Activated gamma-delta T cell treated with Interleukin-2 at 50 U/mL for 16 hours (primary cell): ENCODE data around the gene HSD17B1.
A peak's percentile ranks its signal among the peaks of the same experiment; 100 is the strongest.
"Not testable (repeated sequence)": the region's sequence is repeated elsewhere in the genome, so short reads cannot be mapped to it uniquely, and the experiment has no call there.

Source experiments
- DNase-seq: peaks from one replicate; pipeline ENCODE4 v3.0.0-alpha.2; 2020

HSD17B1 gene

GRCh38 chr17:42526031-42526444 is 26.7 kb upstream of the HSD17B1 start:
- DNase-seq: no peak

GRCh38 chr17:42527932-42528331 is 24.8 kb upstream of the HSD17B1 start:
- DNase-seq: no peak

- DNase-seq: no peak
Observed at GRCh38 chr17:42529061-42529460, 23.7 kb upstream of the HSD17B1 start.

GRCh38 chr17:42530952-42531454 is 21.7 kb upstream of the HSD17B1 start:
- DNase-seq: no peak

- DNase-seq: peak; percentile 41
Observed at GRCh38 chr17:42531455-42532354, 21.0 kb upstream of the HSD17B1 start.

GRCh38 chr17:42535155-42536047 is 17.3 kb upstream of the HSD17B1 start:
- no peak for DNase-seq

- DNase-seq: peak; percentile 81
Observed at GRCh38 chr17:42536048-42536371, 16.7 kb upstream of the HSD17B1 start, which contains the start of gene NAGLU. Gene NAGLU, plus strand, starts transcription at chr17:42536241. Its CDS starts 32 bp downstream, at chr17:42536273.

- peak; percentile 68 for DNase-seq
Observed at GRCh38 chr17:42536372-42537155, 16.2 kb upstream of the HSD17B1 start.

- no peak for DNase-seq
Observed at GRCh38 chr17:42537156-42537805, 15.4 kb upstream of the HSD17B1 start.

- DNase-seq: no peak
Observed at GRCh38 chr17:42537826-42538451, 14.8 kb upstream of the HSD17B1 start.

GRCh38 chr17:42538482-42538881 is 14.2 kb upstream of the HSD17B1 start:
- DNase-seq: no peak

GRCh38 chr17:42540558-42540957 is 12.2 kb upstream of the HSD17B1 start:
- DNase-seq: not testable (repeated sequence)

GRCh38 chr17:42541041-42541833 is 11.5 kb upstream of the HSD17B1 start:
- no peak for DNase-seq

- DNase-seq: no peak
Observed at GRCh38 chr17:42543190-42544079, 9.3 kb upstream of the HSD17B1 start.

- no peak for DNase-seq
Observed at GRCh38 chr17:42544874-42545283, 7.8 kb upstream of the HSD17B1 start.

GRCh38 chr17:42545755-42546505 is 6.8 kb upstream of the HSD17B1 start:
- not testable (repeated sequence) for DNase-seq

GRCh38 chr17:42547001-42547461 is 5.7 kb upstream of the HSD17B1 start:
- no peak for DNase-seq

- DNase-seq: no peak
Observed at GRCh38 chr17:42547698-42548069, 5.0 kb upstream of the HSD17B1 start.
